Right forelimb (tissue), 1 donor: ENCODE data around the gene PRIM2.
"Not testable (repeated sequence)": the region's sequence is repeated elsewhere in the genome, so short reads cannot be mapped to it uniquely, and the experiment has no call there.

ENCODE experiments used
- DNase-seq: peaks from one replicate; pipeline ENCODE4 v3.0.0-alpha.2; 2018

PRIM2 gene

DNA sequence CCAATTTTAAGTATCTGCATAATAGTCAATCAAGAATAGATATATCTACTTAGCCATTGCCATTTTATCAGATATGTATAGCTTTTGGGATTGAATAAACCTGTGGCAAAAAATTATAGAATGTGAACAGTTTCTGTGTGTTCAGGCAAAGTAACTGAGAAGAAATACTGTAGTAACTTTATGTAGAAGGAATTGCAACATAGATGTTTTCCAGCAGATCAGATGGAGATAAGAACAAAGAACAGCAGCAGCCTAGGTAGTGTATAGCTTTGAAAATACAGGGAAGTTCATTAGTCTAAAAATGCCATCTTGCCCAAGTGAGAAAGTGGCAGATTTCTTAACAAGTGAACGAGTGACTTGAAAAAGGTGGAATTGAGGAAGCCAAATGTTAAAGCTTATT lies 197.7 kb downstream of the PRIM2 start:
- not testable (repeated sequence) for DNase-seq

DNA sequence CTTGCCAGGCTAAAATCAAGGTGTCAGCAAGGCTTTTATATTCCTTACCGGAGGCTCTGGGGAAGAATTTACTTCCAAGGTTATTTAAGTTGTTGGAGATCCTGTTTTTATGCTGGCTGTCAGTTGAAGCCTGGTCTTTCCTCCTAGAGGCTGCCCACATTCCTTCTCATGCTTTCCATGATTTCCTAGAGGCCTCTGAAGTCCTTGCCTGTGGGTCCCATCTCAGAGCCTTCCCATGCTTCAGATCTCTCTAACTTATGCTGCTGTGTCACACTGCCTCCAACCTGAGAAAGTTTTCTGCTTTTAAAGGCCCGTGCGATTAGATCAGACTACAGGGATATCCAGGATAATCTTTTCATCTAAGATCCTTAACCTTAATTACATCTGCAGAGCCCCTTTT lies 198.4 kb downstream of the PRIM2 start:
- DNase-seq: not testable (repeated sequence)

DNA sequence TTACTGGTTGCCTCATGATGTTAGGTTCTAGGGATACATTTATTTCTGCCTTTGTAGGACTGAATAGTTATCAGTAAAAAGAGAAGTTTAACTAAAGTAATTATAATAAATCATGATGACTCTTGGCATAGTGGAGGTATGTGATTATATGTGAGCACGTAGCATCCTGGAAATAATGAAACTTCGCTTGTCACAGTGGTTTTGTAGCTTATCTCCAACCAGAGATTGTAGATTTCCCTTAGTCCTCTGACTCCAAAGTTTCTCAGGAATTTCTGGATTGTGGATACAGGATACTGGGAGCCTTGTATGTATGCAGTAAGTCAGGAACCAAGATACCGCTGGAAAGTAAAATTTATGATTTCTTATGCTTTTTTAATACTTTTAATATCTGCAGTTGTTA lies 199.3 kb downstream of the PRIM2 start:
- not testable (repeated sequence) for DNase-seq

DNA sequence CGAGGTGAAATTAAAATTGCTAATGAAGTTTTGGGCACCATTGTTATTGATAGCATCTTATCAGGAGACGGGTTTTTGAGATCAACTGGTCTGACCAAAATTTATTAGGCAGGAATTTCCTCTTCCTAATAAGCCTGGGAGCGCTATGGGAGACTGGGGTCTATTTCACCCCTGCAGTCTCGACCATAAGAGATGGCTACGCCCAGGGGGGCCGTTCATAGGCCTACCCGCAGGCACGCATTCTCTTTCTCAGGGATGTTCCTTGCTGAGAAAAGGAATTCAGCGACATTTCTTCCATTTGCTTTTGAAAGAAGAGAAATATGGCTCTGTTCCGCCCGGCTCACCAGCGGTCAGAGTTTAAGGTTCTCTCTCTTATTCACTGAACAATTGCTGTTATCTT lies 201.8 kb downstream of the PRIM2 start:
- DNase-seq: not testable (repeated sequence)

DNA sequence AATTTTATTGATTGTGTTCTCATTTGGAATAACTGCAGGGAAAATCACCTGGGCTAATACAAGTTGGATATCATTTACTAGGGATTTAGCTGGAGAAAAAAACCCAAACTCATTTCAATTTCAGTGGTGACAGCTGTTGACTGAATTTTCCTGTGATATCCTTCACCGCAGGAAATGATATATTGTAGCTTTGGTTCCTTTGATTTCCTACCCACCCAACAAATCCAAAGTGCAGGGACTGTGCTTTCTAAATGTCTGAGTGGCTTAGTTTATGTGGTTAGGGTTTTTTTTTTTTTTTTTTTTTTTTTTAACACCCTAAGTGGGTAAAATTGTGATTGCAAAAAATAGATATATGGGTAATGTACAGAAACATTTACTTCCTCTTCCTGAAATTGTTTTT lies 203.7 kb downstream of the PRIM2 start:
- DNase-seq: not testable (repeated sequence)

DNA sequence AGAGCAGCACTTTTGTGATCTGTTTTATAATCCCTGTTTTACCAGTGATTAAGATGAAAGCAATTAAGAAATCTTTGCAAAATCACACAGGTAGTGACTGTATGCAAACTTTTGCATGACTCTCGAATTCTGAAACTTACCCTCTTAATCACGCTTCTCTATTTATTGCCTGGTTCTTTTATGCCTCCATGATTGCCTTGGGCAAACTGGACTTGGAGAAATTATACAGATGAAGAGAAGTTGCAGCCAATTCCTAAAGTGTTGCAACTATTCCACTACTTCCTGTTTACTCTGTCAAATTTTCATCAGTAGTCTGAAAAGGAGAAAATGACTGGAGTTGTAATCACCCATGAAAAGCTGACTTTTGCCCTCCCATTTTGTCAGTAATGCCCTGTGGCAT lies 205.8 kb downstream of the PRIM2 start:
- DNase-seq: not testable (repeated sequence)

DNA sequence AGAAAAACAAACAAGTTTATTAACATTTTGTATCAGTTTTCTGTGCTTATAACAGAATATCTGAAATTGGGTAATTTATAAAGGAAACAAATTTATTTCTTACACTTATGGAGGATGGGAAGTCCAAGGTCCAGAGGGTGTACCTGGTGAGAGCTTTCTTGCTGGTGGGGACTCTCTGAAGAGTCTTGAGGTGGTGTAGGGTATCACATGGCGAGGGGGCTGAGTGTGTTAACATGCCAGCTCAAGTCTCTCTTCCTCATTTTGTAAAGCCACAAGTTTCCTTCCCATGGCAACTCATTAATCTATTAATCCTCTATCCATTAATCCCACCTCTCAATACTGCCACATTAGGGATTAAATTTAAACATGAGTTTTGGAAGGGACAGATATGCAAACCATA lies 212.3 kb downstream of the PRIM2 start:
- not testable (repeated sequence) for DNase-seq

DNA sequence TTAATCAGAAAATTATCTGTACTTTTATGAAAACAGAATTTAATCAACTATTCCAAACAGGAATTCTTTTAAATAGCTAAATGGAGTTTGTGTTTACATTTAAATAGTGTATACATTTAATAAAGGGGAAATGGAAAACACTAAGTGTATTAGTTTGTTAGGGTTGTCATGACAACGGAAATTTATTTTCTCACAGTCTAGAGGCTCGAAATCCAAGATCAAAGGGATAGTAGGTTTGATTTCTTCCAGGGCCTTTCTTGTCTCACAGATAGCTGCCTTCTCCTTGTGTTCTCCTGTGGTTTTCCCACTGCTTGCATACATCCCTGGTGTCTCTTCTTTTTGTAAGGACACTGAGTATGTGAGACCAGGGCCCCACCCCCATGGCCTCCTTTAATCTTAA lies 215.2 kb downstream of the PRIM2 start:
- not testable (repeated sequence) for DNase-seq

DNA sequence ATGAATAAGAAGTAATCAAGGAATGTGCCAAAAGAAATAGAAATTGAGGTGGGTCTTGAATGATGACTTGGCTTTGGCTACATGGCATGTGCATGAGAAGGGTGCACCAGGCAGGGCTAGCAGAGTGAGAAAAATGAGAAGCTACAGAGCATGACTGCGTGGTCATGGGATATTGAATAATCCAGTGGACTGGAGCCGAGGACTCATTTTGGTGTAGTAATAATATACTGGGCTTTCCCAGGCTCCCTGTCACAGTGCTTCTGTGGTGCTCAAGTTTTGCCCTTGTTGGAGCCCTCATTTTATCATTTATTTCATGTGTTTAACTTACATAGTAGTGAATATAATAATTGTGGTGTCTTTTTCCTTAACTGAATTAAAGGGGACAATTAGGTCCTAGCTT lies 217.7 kb downstream of the PRIM2 start:
- DNase-seq: not testable (repeated sequence)

DNA sequence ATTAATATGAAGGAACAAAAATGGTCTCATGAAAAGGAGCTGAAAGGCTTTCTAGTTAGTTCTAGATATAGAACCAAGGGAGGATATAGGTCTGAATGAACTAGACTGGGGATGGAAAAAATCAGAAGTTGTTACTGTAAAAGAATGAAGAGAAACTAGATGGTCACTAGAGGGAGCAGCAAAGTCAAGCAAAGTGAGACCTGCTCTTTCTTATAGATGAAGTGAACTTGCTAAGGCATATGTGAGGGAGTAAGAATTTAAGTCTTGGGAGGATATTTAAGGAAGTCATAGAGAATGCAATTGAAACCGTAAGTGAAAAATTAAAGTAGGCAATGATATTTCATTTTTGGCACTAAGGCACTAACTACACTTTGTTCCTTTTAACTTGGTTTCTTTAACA lies 218.6 kb downstream of the PRIM2 start:
- not testable (repeated sequence) for DNase-seq

DNA sequence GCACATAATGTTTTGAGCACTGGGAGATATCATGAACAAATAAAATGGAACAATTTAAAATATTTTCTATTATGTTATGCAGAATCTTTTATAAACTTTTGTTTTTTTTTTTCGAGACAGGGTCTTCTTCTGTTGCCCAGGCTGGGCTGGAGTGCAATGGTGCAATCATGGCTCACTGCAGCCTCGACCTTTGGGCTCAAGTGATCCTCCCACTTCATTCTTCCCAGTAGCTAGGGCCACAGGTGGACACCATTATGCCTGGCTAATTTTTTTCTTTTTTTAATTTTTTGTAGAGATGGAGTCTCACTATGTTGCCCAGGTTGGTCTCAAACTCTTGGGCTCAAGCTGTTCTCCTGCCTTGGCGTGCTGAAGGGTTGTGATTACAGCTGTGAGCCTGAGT lies 220.5 kb downstream of the PRIM2 start:
- DNase-seq: not testable (repeated sequence)

DNA sequence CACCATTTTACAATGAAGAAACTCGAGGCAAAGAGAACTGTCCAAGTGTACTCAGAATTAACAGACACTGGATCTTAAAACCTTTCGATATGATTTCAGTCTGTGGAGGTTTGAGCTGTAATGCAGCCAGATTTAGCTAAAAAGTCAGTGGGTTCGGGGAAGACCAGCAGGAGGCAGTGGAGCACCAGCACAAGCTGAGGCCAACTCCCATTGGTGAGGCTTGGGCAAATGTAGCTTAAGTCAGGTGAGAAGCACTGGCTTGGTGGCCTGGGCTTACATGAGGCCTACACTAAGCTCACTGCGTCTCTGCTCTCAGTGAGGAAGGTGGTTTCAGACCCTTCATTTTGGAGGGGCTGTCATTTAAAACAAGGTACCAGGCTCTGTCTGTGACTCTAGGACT lies 234.5 kb downstream of the PRIM2 start:
- not testable (repeated sequence) for DNase-seq

DNA sequence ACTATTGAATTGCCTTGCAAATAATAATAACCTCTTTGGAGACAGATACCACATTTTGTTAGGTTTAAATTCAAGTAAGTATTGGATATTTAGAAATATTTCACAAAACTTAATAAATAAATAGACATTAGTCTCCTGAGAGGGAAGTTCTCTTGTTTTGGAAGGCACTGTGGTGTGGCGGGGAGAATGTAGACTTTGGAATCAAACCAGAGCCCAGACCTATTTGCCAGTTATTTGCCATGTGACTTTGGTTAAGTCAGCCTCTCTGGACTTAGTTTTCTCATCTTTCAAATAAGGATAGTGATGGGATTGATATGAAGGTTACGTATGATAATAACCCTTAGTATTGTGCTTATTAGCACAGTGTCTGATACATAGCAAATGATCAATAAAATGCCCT lies 240.4 kb downstream of the PRIM2 start:
- DNase-seq: not testable (repeated sequence)

DNA sequence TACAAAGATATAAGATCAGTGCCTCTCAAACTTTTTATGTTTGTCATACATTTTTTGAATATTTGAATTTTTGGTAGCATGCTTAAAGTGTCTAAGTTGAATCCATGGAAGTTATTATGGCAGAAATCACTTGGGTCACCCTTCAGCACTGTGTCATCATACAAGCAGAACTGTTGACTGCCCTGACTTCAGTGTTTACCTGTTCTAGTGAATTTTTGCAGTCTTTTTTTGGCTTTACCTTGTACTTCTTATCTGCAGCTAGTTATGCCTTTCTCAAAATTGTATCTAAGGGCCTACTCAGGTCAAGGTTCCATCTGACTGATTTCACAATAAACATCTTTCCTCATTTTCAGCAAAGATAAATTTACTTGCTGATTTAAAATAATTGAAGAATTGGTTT lies 241.7 kb downstream of the PRIM2 start:
- DNase-seq: not testable (repeated sequence)

DNA sequence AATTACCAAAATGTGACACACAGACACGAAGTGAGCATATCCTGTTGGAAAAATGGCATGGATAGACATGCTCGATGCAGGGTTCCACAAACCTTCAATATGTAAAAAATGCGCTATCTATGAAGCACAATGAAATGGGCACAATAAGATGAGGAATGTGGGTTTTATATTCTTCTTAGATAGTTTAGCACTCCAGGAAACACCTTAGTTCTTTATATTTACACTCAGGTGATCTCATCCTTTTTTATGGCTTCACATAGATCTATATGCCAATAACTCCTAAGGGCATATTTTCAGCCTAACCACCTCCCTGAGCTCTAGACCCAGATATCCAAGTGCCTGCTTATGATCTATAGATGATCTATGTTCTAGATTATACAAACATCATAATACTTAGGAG lies 244.8 kb downstream of the PRIM2 start:
- not testable (repeated sequence) for DNase-seq

DNA sequence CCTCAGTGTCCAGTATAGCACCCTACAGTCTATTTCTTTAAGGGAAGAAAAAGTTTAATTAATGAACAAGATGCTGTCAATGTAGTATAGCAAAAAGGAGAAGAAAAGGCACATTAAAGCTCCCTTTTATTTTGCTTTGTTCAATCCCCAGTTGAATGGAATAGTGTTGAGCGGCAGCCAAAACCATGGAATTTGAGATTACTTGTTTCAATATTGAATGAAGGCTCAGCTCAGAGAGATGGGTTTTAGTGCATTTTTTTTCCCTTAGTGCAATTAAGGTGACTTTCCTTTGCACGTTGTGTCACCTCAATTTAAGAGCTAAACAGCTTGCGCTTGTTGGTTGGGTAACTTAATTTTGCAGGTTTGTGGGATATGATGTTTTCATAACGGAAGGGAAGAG lies 254.7 kb downstream of the PRIM2 start:
- not testable (repeated sequence) for DNase-seq

DNA sequence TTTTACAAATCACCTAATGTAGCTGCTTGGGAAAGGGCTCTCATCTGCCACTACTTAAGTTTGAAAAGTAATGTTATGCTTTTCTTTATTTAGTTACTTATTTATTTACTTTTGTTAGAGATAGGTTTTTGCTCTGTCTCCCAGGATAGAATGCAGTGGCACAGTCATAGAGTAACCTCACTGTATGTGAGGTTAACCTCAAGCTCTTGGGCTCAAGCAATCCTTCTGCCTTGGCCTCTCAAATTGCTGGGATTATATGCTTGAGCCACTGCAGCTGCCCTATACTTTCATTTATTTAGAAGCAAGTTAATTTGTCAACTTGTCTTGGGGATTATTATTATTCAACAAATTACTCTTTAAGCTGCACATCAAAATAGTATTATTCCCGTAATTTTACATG lies 255.4 kb downstream of the PRIM2 start:
- not testable (repeated sequence) for DNase-seq

DNA sequence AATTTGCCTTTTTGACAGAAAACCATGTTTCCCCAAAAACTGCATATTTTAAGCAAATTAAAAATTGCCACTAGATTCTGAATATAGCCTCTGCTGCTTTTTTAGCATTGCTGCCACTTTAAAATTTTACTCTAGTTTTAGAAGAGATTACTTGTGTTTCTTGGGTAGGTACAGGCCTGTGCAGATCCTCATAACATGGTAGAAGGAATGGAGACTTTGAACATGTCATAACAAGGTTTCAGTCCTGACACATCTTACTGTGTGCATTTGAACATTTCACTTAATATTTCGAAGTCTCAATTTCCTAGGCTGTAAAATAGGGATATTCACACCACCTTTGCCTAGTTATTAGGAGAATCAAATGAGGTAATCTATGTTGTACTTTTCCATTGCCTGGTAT lies 259.6 kb downstream of the PRIM2 start:
- DNase-seq: not testable (repeated sequence)

DNA sequence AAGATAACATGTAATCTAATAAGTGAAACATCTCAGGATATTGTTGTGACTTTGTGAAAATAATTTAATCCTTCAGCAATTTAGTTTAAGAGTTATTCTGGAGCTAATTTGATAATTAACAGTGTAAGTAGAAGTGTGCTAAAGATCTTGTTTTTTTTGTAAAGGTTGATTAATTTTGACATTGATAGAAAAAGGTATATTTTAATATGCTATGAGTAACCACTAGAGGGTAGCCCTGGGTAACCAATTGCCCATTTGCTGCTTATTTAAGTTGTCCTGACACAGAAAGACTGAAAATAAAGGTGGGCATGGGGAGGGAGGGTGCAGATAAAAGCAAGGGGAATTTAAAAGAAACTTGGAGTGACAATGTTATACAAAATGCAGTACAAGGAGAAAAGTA lies 262.1 kb downstream of the PRIM2 start:
- DNase-seq: not testable (repeated sequence)

DNA sequence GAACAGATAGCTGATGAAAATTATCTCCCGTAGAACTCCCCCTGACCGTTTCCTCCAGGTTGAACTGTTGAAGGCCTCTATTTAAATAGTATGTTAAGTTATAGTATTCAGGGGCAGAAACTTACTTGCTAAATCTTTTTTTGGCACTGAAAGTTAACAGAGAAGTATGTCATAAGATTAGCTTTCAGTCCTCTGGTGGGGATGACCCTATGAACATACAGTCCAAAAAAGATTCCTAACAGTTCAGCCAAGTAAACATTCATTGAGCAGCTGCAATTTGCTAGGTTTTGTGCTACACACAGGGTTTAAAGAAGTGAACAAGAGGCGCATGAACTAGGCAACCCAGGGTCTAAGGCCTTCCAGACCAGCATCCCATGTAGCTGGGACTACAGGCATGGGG lies 264.2 kb downstream of the PRIM2 start:
- not testable (repeated sequence) for DNase-seq

DNA sequence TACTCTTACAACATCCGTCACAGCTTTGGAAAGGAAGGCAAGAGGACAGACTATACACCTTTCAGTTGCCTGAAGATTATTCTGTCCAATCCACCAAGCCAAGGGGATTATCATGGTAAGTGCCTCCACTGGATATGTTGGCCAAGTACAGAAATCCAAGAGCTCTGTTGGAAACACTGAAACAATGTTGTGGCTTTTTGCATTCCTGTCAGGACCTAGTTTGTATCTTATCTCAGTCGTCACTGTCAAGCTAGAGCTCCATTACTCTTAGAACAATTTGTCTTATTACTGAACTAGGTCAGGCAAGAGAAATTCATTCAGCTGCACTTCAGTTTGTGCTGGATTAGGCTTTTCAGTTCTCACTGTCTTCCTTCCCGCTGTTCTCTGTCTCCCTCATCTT lies 283.7 kb downstream of the PRIM2 start:
- not testable (repeated sequence) for DNase-seq

DNA sequence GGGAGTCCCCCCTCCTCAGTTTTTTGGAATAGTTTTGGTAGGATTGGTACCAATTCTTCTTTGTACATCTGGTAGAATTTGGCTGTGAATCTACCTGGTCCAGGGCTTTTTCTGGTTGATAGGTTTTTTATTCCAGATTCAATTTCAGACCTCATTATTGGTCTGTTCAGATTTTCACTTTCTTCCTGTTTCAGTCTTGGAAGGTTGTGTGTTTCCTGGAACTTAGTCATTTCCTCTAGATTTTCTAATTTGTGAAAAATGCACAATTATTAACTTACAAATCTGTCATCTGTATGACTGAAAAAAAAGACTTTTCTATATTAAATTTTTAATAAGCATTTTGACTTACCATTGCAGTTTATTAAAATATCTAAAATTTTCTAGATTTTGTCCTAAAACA lies 287.9 kb downstream of the PRIM2 start:
- DNase-seq: not testable (repeated sequence)

DNA sequence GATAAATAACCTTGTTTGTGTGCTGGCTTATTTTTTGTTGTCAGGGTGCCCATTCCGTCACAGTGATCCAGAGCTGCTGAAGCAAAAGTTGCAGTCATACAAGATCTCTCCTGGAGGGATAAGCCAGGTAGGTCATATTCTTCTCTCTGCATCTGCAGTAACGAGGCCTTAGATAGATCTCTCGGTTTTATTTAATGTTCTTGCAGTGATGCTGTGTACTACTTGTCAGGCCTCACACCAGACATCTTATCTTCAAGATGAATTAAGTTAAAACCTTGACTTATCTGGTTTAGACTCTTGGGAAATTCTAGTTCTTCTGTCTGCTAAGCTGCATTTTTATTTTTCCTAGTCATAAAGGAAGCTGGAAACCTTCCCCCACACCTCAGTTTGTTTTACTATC lies 288.9 kb downstream of the PRIM2 start:
- DNase-seq: not testable (repeated sequence)

DNA sequence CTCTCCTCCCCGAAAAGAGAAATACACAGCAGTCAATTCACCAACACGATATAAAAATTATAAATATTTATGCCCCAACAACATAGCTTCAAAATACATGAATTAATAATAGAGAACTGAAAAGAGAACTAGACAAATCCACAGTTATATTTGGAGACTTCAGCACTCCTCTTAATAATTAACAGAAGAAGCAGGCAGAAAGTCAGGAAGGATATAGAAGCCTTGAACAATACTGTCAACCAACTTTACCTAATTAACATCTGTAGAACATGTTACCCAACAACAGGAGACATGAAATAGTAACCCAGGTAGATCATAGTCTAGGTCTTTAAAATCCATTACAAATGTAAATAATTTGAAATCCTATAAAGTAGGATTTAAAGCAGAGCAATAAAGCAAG lies 293.2 kb downstream of the PRIM2 start:
- not testable (repeated sequence) for DNase-seq

DNA sequence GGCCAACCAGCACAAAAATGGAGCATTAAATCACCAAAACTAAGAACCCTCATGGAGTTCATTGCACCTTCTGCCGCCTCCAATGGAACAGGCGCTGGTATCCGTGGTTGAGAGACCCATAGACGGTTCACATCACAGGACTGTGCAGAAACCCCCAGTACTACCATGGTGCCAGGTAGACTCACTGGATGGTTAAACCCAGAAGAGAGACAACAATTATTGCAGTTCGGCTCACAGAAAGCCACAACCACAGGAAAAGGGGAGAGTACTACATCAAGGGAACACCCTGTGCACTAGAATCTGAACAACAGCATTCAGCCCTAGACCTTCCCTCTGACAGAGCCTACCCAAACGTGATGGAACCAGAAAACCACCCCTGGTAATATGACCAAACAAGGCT lies 301.5 kb downstream of the PRIM2 start:
- DNase-seq: not testable (repeated sequence)

DNA sequence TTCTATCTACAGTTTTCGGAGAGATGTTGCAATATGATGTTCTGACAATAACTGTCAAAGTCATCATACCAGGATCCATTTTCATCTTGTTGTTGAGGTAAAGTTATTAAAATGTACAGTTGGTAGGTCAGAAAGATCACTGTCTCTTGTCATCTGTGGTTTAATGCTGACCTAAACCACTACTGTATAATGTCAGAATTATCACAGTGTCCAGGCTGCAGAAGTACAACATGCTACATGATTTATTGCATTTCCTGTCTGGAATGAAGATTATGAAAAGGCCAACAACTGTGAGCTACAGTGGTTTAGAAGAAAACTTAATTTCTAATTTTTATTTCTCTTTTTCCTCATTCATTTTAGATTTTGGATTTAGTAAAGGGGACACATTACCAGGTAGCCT lies 314.3 kb downstream of the PRIM2 start:
- not testable (repeated sequence) for DNase-seq
